K562 (cell line): Measurements from ENCODE around the gene ERF. TPM values are rescaled to one million over a fixed set of nuclear protein-coding genes. Genes with fewer than 3 reads are reported as not detected.
A peak's percentile ranks its signal among the peaks of the same experiment; 100 is the strongest.

ENCODE experiments used
- ARNT ChIP-seq, 2 experiments: fragments of 450-650 bp; IDR thresholded peaks; 2 replicates each; pipeline ENCODE4 v1.6.1; 2016; ENCODE audit warnings: mild to moderate bottlenecking in 1 of 2
- DIDO1 ChIP-seq: fragments of 450-650 bp; IDR thresholded peaks from 2 replicates; pipeline ENCODE4 v1.6.1; 2016; ENCODE audit warnings: low read depth, missing biosample characterization, missing genetic modification characterization
- EGR1 ChIP-seq: fragments of 450-650 bp; conservative IDR thresholded peaks from 2 replicates; pipeline ENCODE4 v1.6.1; 2017; ENCODE audit warnings: mild to moderate bottlenecking
- EHMT2 ChIP-seq: fragments of 450-650 bp; IDR thresholded peaks from 2 replicates; pipeline ENCODE4 v1.6.1; 2018; ENCODE audit warnings: antibody characterized with exemption
- ESRRA ChIP-seq: fragments of 450-650 bp; IDR thresholded peaks from 2 replicates; pipeline ENCODE4 v1.6.1; 2014; ENCODE audit warnings: low read depth, mild to moderate bottlenecking, moderate library complexity, borderline replicate concordance
- FUS ChIP-seq: fragments of 200-400 bp; formaldehyde crosslinking; optimal IDR thresholded peaks from 2 replicates; pipeline ENCODE3; 2017; ENCODE audit warnings: low read depth, low read length
- HDAC6 ChIP-seq: IDR thresholded peaks from 2 replicates; pipeline ENCODE4 v1.6.1; 2012; ENCODE audit warnings: low read depth, mild to moderate bottlenecking, control low read depth, inconsistent platforms, low read length, moderate library complexity
- KAT8 ChIP-seq: fragments of 450-650 bp; IDR thresholded peaks from 2 replicates; pipeline ENCODE4 v1.6.1; 2016; ENCODE audit warnings: low read depth, mild to moderate bottlenecking
- LEF1 ChIP-seq: fragments of 450-650 bp; IDR thresholded peaks from 2 replicates; pipeline ENCODE4 v1.6.1; 2016; ENCODE audit warnings: mild to moderate bottlenecking
- MBD2 ChIP-seq: sonication (generic); IDR thresholded peaks from 2 replicates; pipeline ENCODE4 v1.6.1; 2016; ENCODE audit warnings: low read depth, borderline replicate concordance
- MCM5 ChIP-seq: fragments of 450-650 bp; IDR thresholded peaks from 2 replicates; pipeline ENCODE4 v1.6.1; 2016; ENCODE audit warnings: low read depth
- MEF2D ChIP-seq: conservative IDR thresholded peaks from 2 replicates; pipeline ENCODE4 v1.6.1; 2016; ENCODE audit warnings: low read depth, missing genetic modification characterization, missing compliant biosample characterization
- MTA1 ChIP-seq: fragments of 450-650 bp; IDR thresholded peaks from 2 replicates; pipeline ENCODE4 v1.6.1; 2017; ENCODE audit warnings: borderline replicate concordance
- NCOR1 ChIP-seq: fragments of 450-650 bp; IDR thresholded peaks from 2 replicates; pipeline ENCODE4 v1.6.1; 2016; ENCODE audit warnings: mild to moderate bottlenecking, moderate library complexity
- NR4A1 ChIP-seq, 2 experiments: fragments of 250-450 bp in 1 of 2; fragments of 450-650 bp in 1 of 2; sonication (Bioruptor Pico) in 1 of 2; IDR thresholded peaks; 2 replicates each; pipeline versions ENCODE4 v1.4.0 to v1.6.1; 2016 to 2020; ENCODE audit warnings: mild to moderate bottlenecking in 2 of 2, missing compliant biosample characterization in 1 of 2, missing genetic modification characterization in 1 of 2, moderate library complexity in 1 of 2
- POLR2B ChIP-seq: fragments of 450-650 bp; IDR thresholded peaks from 2 replicates; pipeline ENCODE4 v1.6.1; 2018; ENCODE audit warnings: low read depth; ENCODE audit not compliant: partially characterized antibody
- PRMT5 ChIP-seq: sonication (generic); formaldehyde crosslinking; IDR thresholded peaks from 2 replicates; pipeline ENCODE4 v1.5.0; 2020; ENCODE audit warnings: missing genetic modification reagents
- SMAD3 ChIP-seq: fragments of 450-650 bp; formaldehyde crosslinking; conservative IDR thresholded peaks from 2 replicates; pipeline ENCODE4 v1.4.0; 2020; ENCODE audit warnings: mild to moderate bottlenecking
- SMARCB1 ChIP-seq: IDR thresholded peaks from 2 replicates; pipeline ENCODE4 v1.6.1; 2011; ENCODE audit warnings: improper control_type of control experiment, low read depth; ENCODE audit not compliant: insufficient read length
- SMC3 ChIP-seq: conservative IDR thresholded peaks from 2 replicates; pipeline ENCODE4 v1.6.1; 2011; ENCODE audit warnings: low read depth, low read length, improper control_type of control experiment; ENCODE audit not compliant: insufficient read depth
- STAT6 ChIP-seq: sonication (generic); formaldehyde crosslinking; IDR thresholded peaks from 2 replicates; pipeline ENCODE4 v1.8.1; 2023; ENCODE audit warnings: mild to moderate bottlenecking, missing genetic modification reagents
- TAF9B ChIP-seq: fragments of 450-650 bp; IDR thresholded peaks from 2 replicates; pipeline ENCODE4 v1.6.1; 2018; ENCODE audit warnings: mild to moderate bottlenecking; ENCODE audit not compliant: partially characterized antibody
- YY1 ChIP-seq, 3 experiments: IDR thresholded peaks; 2 replicates each; pipeline ENCODE4 v1.6.1; 2011; ENCODE audit warnings: low read length in 2 of 3, mild to moderate bottlenecking in 2 of 3, moderate library complexity in 2 of 3, borderline replicate concordance in 1 of 3, control low read depth in 1 of 3, low read depth in 1 of 3; ENCODE audit not compliant: insufficient read depth in 3 of 3, insufficient replicate concordance in 2 of 3, control insufficient read depth in 1 of 3, insufficient read length in 1 of 3; ENCODE audit errors: extremely low read depth in 1 of 3
- ZBTB8A ChIP-seq: fragments of 450-650 bp; IDR thresholded peaks from 2 replicates; pipeline ENCODE4 v1.6.1; 2018; ENCODE audit warnings: mild to moderate bottlenecking, moderate library complexity; ENCODE audit not compliant: partially characterized antibody
- ZC3H11A ChIP-seq: IDR thresholded peaks from 2 replicates; pipeline ENCODE4 v1.6.1; 2012; ENCODE audit warnings: low read depth, low read length, improper control_type of control experiment
- ZNF431 ChIP-seq: sonication (generic); formaldehyde crosslinking; IDR thresholded peaks from 2 replicates; pipeline ENCODE4 v1.8.0; 2022; ENCODE audit warnings: mild to moderate bottlenecking, missing genetic modification reagents
- ZNF696 ChIP-seq: fragments of 250-450 bp; sonication (Bioruptor Pico); conservative IDR thresholded peaks from 2 replicates; pipeline ENCODE4 v1.4.0; 2020; ENCODE audit warnings: mild to moderate bottlenecking, moderate library complexity
- ZNF77 ChIP-seq: fragments of 250-450 bp; sonication (Bioruptor Pico); IDR thresholded peaks from 2 replicates; pipeline ENCODE4 v1.5.0; 2020
- polyA plus RNA-seq, 8 experiments: library from polyadenylated mRNA; depleted of rRNA in 4 of 8; stranded (reverse) in 5 of 8; unstranded in 3 of 8; fragments of >200 nt; fragmentation: Nextera tagmentation in 2 of 8; fragmentation: Illumina TruSeq in 1 of 8; extraction: Ambion mirVana in 2 of 8; extraction: Trizol in 1 of 8; gene quantifications; 2 replicates each; pipeline versions ENCODE4 v1.2.1 to v1.2.3, GENCODE V29; 2011 to 2014; ENCODE audit warnings: inconsistent platforms in 1 of 8, missing spikeins in 1 of 8
- total RNA-seq, 7 experiments: library from RNA; depleted of rRNA in 6 of 7; stranded (reverse); fragments of >200 nt in 6 of 7; fragmentation: Illumina TruSeq in 2 of 7; extraction: Trizol in 2 of 7; gene quantifications; 2 replicates each; pipeline versions ENCODE4 v1.2.1 to v1.2.3, GENCODE V29; 2011 to 2021; ENCODE audit warnings: low replicate concordance in 1 of 7

Gene ERF
- total and polyA plus RNA-seq, 9 of the 15 experiments (the other 6 are each of a cell fraction or from before 2014, with no cell fraction given): 0.03 to 75.4 (median 27.0) TPM

- TF ChIP-seq YY1 (IDR thresholded peaks at IDR 0.05; ENCODE audit: borderline replicate concordance in 1 of 3, control insufficient read depth in 1 of 3, extremely low read depth in 1 of 3, insufficient read depth in 3 of 3, insufficient read length in 1 of 3, insufficient replicate concordance in 2 of 3, low read depth in 1 of 3, low read length in 2 of 3) (no peak), NR4A1 (CRISPR knock-in tag; IDR thresholded peaks at IDR 0.05) (no peak), NR4A1 (tag; IDR thresholded peaks at IDR 0.05) (no peak), FUS (no peak), MCM5 (no peak), ARNT (IDR thresholded peaks at IDR 0.05) (no peak), HDAC6 (no peak), KAT8 (no peak), POLR2B (peak; percentile 37), SMARCB1 (no peak), SMAD3 (CRISPR knock-in tag) (no peak), MEF2D (tag) (no peak), ZNF77 (CRISPR knock-in tag) (no peak), ZC3H11A (no peak), EHMT2 (0 out of 2 replicates have a peak, but pooled peaks have one; percentile 31), SMC3 (no peak), MTA1 (no peak), DIDO1 (tag) (no peak), EGR1 (no peak), PRMT5 (no peak), ZBTB8A (no peak), ZNF431 (CRISPR knock-in tag) (no peak), ESRRA (0 out of 2 replicates have a peak, but pooled peaks have one; percentile 14), MBD2 (peak; percentile 17; the same call in 1 of the 2 replicates), NCOR1 (peak; percentile 24), LEF1 (peak; percentile 73; the same call in 1 of the 2 replicates), ZNF696 (no peak), STAT6 (no peak), TAF9B (no peak)
Measured at GRCh38 chr19:42229855-42230351, 25.0 kb downstream of the ERF start (continued).
